H54 (cell line): ENCODE data around the gene MRPS5.

Experiments used
- DNase-seq: peaks from one replicate; pipeline ENCODE4 v3.0.0; 2011; ENCODE audit warnings: low spot score, mixed read lengths; ENCODE audit not compliant: insufficient read length
- FAIRE-seq: peaks from 3 replicates; lab custom pipeline; 2011; peaks lifted over from hg19 to GRCh38; lab: Jason Lieb, UNC
- POLR2A ChIP-seq: IDR thresholded peaks from 2 replicates; pipeline ENCODE4 v1.6.1; 2011; ENCODE audit warnings: low read depth, mild to moderate bottlenecking, low read length

The MRPS5 gene

GRCh38 chr2:95051626-95052025, 70.0 kb downstream of the MRPS5 start:
- no peak for TF ChIP-seq POLR2A

GRCh38 chr2:95050385-95051300, 71.0 kb downstream of the MRPS5 start:
- TF ChIP-seq POLR2A = no peak
- DNase-seq (no peak), FAIRE-seq (no peak)

More at GRCh38 chr2:95051626-95052025, 70.0 kb downstream of the MRPS5 start:
- FAIRE-seq = no peak
- no peak for DNase-seq

- no peak for TF ChIP-seq POLR2A
- DNase-seq = no peak
- no peak for FAIRE-seq
Measured at GRCh38 chr2:95049961-95050360, 71.6 kb downstream of the MRPS5 start.

GRCh38 chr2:95049683-95049955, 72.0 kb downstream of the MRPS5 start:
- no peak for TF ChIP-seq POLR2A
- FAIRE-seq = no peak

GRCh38 chr2:95048825-95049682, 72.6 kb downstream of the MRPS5 start:
- FAIRE-seq (no peak), DNase-seq (no peak)
- no peak for TF ChIP-seq POLR2A

More at GRCh38 chr2:95049683-95049955, 72.0 kb downstream of the MRPS5 start:
- DNase-seq = no peak

GRCh38 chr2:95047629-95048510, 73.7 kb downstream of the MRPS5 start:
- FAIRE-seq (no peak), DNase-seq (no peak)
- no peak for TF ChIP-seq POLR2A

- TF ChIP-seq POLR2A = no peak
- FAIRE-seq = no peak
- no peak for DNase-seq
Measured at GRCh38 chr2:95046371-95047112, 75.1 kb downstream of the MRPS5 start.

- TF ChIP-seq POLR2A = no peak
- DNase-seq (no peak), FAIRE-seq (no peak)
Measured at GRCh38 chr2:95044601-95045000, 77.0 kb downstream of the MRPS5 start.

GRCh38 chr2:95043300-95044093, 78.1 kb downstream of the MRPS5 start:
- no peak for TF ChIP-seq POLR2A
- DNase-seq = peak; percentile 79
- FAIRE-seq = no peak

- TF ChIP-seq POLR2A = no peak
- DNase-seq (no peak), FAIRE-seq (no peak)
Measured at GRCh38 chr2:95042472-95043271, 78.9 kb downstream of the MRPS5 start.

- TF ChIP-seq POLR2A = no peak
- FAIRE-seq (no peak), DNase-seq (no peak)
Measured at GRCh38 chr2:95041824-95042442, 79.7 kb downstream of the MRPS5 start.
